ENCODE data around the gene NFXL1. TPM values are rescaled to one million over a fixed set of nuclear protein-coding genes. Genes with fewer than 3 reads are reported as not detected.

The NFXL1 gene
- 10 to 100 TPM in 7 of 8 experiments, 1 to 10 TPM in 1; 5.4 to 21.3 (median 12.9) TPM for total RNA-seq

- ATAC-seq (replicated peaks in 6 of 8), result peak; percentile 96 to 99 (median 97)
- peaks cover 7 to 15% of the 10 kb centered on the region in 2 donors for H3K4me1 ChIP-seq (replicated peaks in 1 of 2)
- peak within 1 kb of the TSS; percentile 72 to 89 (median 80) for H3K4me3 ChIP-seq
- 0 to 2% (median 0%) methylated on average over 5 to 29 of the region's 55 CpGs; no CpG with 5 or more reads in 7 of the 10 experiments for WGBS, 10 experiments
- peak within 1 kb of the TSS; percentile 73 to 83 for H3K27ac ChIP-seq
- in situ Hi-C loops (cut with MboI; ENCODE audit: low pct_unique_long_range_greater_than_20kb in 2 of 9, low sequenced_read_pairs in 9 of 9, unreplicated experiment in 9 of 9), result no loop called here
Observed at GRCh38 chr4:47914220-47914925, at the start of gene NFXL1. Gene NFXL1 (minus strand): TSS chr4:47914583. CDS start chr4:47914203, 380 bp downstream.

DNA sequence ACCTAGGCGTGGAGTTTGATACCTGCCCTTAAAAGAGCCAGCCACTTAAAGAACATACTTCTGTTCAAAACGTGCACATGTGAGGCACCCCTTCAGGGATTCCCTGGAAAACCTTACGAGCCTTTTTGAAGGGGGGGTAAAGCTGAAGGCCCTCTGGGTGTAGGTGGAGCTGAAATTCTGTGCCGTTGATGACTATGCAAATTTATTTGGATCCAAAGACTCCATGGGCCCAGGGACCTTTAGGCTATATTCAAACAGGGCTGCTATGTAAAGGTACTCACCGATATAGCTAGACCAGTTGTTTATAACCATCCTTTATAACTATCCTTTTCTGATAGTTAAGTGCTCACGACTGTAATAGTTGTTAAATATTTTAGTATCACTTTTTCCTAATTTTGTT, 40.3 kb upstream of the NFXL1 start:
- 18 to 88% (median 72%) methylated on average over 2 to 5 of the region's 6 CpGs for WGBS, 10 experiments
- Histone ChIP-seq H3K4me3 (no peak overlapping the region), H3K27ac (no peak overlapping the region), H3K4me1 (replicated peaks in 1 of 2) (no peaks in the 10 kb centered on the region)
- ATAC-seq (replicated peaks in 6 of 8), result peak in 3 of 8 experiments; percentile 38 to 64 (median 43)
- in situ Hi-C loops (cut with MboI; ENCODE audit: low pct_unique_long_range_greater_than_20kb in 2 of 9, low sequenced_read_pairs in 9 of 9, unreplicated experiment in 9 of 9), result no loop called here

DNA sequence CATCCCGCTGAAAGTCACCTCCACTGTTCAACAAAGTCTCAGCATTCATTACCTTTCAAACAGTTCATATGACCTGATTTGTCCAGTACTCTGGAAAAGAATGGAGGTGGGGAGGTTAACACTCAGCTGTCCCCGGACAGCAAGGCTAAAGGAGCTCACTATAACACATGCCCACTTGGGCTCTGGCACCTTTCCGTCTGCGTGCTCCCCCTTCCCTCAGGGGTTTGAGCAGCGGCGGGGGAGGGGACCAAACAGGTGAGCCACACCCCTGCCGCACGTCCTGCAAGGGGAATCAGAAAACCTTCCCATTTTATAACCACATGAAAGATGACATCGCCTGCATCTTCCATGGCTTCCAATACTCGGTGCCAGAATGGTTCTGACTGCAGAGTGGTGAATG, 39.9 kb upstream of the NFXL1 start:
- Histone ChIP-seq H3K4me1 (replicated peaks in 1 of 2) (no peaks in the 10 kb centered on the region), H3K4me3 (no peak overlapping the region), H3K27ac (no peak overlapping the region)
- 20 to 91% (median 73%) methylated on average over 1 to 6 of the region's 10 CpGs; no CpG with 5 or more reads in 5 of the 10 experiments for WGBS, 10 experiments
- ATAC-seq (replicated peaks in 6 of 8), result no peak
- in situ Hi-C loops (cut with MboI; ENCODE audit: low pct_unique_long_range_greater_than_20kb in 2 of 9, low sequenced_read_pairs in 9 of 9, unreplicated experiment in 9 of 9), result no loop called here

DNA sequence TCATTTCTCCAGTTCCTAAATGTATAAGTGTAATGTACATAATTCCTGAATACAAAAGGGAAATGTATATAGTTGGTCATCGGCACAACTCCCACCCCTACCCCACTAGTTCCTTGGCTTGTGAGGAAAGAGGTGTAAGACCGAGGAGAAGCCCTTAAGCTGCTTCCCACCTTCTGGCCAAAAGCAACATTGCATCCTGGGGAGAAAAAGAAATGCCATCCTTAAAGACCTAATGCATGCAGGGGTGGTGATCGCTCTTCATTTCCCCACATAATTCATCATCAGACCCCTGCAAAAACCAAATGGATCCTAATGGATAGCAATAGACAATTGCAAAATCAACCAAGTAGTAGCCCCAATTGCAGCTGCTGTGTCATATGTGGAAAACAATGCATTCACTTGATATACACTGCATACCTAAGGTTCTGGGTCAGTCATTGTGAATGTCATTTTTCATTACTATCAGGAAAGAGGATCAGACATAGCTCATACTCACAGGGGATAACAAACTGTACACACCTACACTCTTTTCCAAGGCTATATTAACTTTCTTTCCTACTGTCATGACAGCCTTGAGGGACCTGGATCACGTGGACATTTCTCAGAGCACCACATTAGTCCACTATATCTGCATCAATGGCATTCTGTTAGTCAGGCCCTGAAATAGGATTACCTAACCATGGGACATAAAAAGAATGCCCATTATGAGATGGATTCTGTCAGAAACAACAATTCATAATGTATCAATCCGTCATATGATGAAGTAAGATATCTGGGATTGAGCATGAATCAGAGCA, 31.7 kb upstream of the NFXL1 start:
- H3K4me3 ChIP-seq, result no peak overlapping the region
- H3K27ac ChIP-seq, result no peak overlapping the region
- in situ Hi-C loops (cut with MboI; ENCODE audit: low pct_unique_long_range_greater_than_20kb in 2 of 9, low sequenced_read_pairs in 9 of 9, unreplicated experiment in 9 of 9), result loop anchor here in 2 of 9 experiments (25.0 kb wide), 1 partner anchor 259 kb away; no protein-coding TSS in a partner anchor
- no peak for ATAC-seq (replicated peaks in 6 of 8)
- 50 to 96% (median 85%) methylated on average over 1 to 5 of the region's 5 CpGs; no CpG with 5 or more reads in 1 of the 10 experiments for WGBS, 10 experiments
- no peaks in the 10 kb centered on the region for H3K4me1 ChIP-seq (replicated peaks in 1 of 2)

- Histone ChIP-seq H3K4me3 (no peak overlapping the region), H3K4me1 (replicated peaks in 1 of 2) (no peaks in the 10 kb centered on the region), H3K27ac (no peak overlapping the region)
- WGBS, 10 experiments, result 20 to 94% (median 69%) methylated on average over 1 to 9 of the region's 10 CpGs
- in situ Hi-C loops (cut with MboI; ENCODE audit: low pct_unique_long_range_greater_than_20kb in 2 of 9, low sequenced_read_pairs in 9 of 9, unreplicated experiment in 9 of 9), result loop anchor here in 2 of 9 experiments (25.0 kb wide), 1 partner anchor 255 kb away; no protein-coding TSS in a partner anchor
- ATAC-seq (replicated peaks in 6 of 8), result no peak
Observed at GRCh38 chr4:47942081-47942819, 27.9 kb upstream of the NFXL1 start.

GRCh38 chr4:47939456-47939855, 25.1 kb upstream of the NFXL1 start:
- no peaks in the 10 kb centered on the region for H3K4me1 ChIP-seq (replicated peaks in 1 of 2)
- WGBS, 10 experiments, result 20 to 100% (median 89%) methylated on average over 1 to 4 of the region's 5 CpGs; no CpG with 5 or more reads in 2 of the 10 experiments
- H3K27ac ChIP-seq, result no peak overlapping the region
- in situ Hi-C loops (cut with MboI; ENCODE audit: low pct_unique_long_range_greater_than_20kb in 2 of 9, low sequenced_read_pairs in 9 of 9, unreplicated experiment in 9 of 9), result loop anchor here in 2 of 9 experiments (25.0 kb wide), 1 partner anchor 252 kb away; no protein-coding TSS in a partner anchor
- no peak for ATAC-seq (replicated peaks in 6 of 8)
- no peak overlapping the region for H3K4me3 ChIP-seq

DNA sequence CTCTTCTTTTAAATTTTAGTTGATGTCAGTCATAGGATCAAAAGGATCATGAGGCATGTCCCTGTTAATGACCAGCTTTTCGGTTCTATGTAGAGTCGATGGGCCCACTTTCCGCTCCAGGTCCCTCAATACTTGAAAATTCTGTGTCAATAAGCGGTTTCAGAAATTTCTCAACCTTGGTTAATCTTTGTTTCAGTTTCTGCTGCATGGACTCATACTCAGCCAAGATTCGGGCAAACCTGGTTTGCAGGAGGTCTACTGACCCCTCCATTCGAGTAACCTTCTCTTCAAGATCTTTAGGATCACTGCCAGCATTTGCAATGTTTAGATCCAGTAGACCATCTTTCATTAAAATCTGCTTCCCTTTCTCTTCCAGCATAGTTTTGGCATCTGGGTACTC, 22.0 kb upstream of the NFXL1 start:
- 10 to 100% (median 85%) methylated on average over 1 to 6 of the region's 6 CpGs for WGBS, 10 experiments
- no peak overlapping the region for H3K27ac ChIP-seq
- H3K4me3 ChIP-seq, result no peak overlapping the region
- in situ Hi-C loops (cut with MboI; ENCODE audit: low pct_unique_long_range_greater_than_20kb in 2 of 9, low sequenced_read_pairs in 9 of 9, unreplicated experiment in 9 of 9), result loop anchor here in 2 of 9 experiments (25.0 kb wide), 1 partner anchor 249 kb away; no protein-coding TSS in a partner anchor
- ATAC-seq (replicated peaks in 6 of 8), result no peak
- no peaks in the 10 kb centered on the region for H3K4me1 ChIP-seq (replicated peaks in 1 of 2)

DNA sequence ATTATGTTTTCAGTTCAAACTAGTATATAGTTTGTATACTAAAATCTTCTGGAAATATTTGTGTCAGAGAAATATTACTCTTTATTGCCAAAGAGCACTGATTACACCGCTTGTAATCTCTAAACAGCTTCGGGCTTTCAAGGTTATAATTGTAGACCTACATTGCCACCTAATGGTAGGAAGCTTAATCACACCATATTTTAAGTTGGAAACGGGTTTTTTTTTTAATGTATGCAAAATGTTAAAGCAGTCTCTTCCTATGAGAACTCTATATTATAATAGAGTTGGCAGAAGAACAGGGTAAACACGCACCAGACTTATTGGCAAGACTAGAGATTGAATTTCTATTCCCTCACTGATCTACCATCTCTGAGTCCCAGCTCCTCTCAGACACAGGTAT, 19.5 kb upstream of the NFXL1 start:
- WGBS, 10 experiments, result 0 to 39% (median 8%) methylated on average over 1 to 4 of the region's 4 CpGs
- in situ Hi-C loops (cut with MboI; ENCODE audit: low pct_unique_long_range_greater_than_20kb in 2 of 9, low sequenced_read_pairs in 9 of 9, unreplicated experiment in 9 of 9), result loop anchor here in 2 of 9 experiments (25.0 kb wide), 1 partner anchor 247 kb away; no protein-coding TSS in a partner anchor
- H3K4me3 ChIP-seq, result no peak overlapping the region

GRCh38 chr4:47930971-47931804, 16.8 kb upstream of the NFXL1 start:
- no peak overlapping the region for H3K4me3 ChIP-seq
- in situ Hi-C loops (cut with MboI; ENCODE audit: low pct_unique_long_range_greater_than_20kb in 2 of 9, low sequenced_read_pairs in 9 of 9, unreplicated experiment in 9 of 9), result loop anchor here in 2 of 9 experiments (25.0 kb wide), 1 partner anchor 244 kb away; no protein-coding TSS in a partner anchor
- 0 to 94% (median 50%) methylated on average over 1 to 2 of the region's 2 CpGs; no CpG with 5 or more reads in 1 of the 10 experiments for WGBS, 10 experiments
- H3K4me1 ChIP-seq (replicated peaks in 1 of 2), result no peaks in the 10 kb centered on the region
- no peak overlapping the region for H3K27ac ChIP-seq
- no peak for ATAC-seq (replicated peaks in 6 of 8)

More for the DNA sequence above, 19.5 kb upstream of the NFXL1 start:
- Histone ChIP-seq H3K27ac (no peak overlapping the region), H3K4me1 (replicated peaks in 1 of 2) (no peaks in the 10 kb centered on the region)
- ATAC-seq (replicated peaks in 6 of 8), result peak in 3 of 8 experiments; percentile 71 to 82 (median 81)

DNA sequence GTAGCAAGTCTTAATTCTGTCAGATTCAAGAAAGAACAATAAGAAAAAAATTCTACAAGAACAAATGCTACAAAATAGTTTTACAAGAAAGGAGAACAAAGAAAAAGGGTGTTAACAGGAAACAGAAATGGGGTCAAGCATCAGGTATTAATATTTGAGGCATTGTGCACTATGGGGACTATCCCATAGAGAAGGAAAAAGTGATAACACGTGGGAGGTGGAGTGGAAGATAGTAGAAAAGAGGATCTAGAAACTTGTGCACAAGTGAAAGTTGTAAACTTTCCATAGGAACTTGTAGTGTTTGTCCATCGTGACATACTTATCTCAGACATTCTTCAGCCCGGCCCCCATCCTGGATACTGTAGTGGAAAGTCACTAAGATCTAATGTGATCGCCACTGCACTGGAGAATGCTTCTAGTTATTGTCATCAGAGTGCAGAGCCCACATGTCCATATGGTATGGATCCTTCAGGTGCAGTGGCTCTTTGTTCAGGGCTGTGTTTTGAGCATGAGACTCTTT, 15.4 kb upstream of the NFXL1 start:
- ATAC-seq (replicated peaks in 6 of 8), result no peak
- H3K27ac ChIP-seq, result no peak overlapping the region
- in situ Hi-C loops (cut with MboI; ENCODE audit: low pct_unique_long_range_greater_than_20kb in 2 of 9, low sequenced_read_pairs in 9 of 9, unreplicated experiment in 9 of 9), result loop anchor here in 2 of 9 experiments (25.0 kb wide), 1 partner anchor 242 kb away; no protein-coding TSS in a partner anchor
- WGBS, 10 experiments, result 0 to 100% (median 68%) methylated on average over 1 to 4 of the region's 4 CpGs
- H3K4me3 ChIP-seq, result no peak overlapping the region
- no peaks in the 10 kb centered on the region for H3K4me1 ChIP-seq (replicated peaks in 1 of 2)

DNA sequence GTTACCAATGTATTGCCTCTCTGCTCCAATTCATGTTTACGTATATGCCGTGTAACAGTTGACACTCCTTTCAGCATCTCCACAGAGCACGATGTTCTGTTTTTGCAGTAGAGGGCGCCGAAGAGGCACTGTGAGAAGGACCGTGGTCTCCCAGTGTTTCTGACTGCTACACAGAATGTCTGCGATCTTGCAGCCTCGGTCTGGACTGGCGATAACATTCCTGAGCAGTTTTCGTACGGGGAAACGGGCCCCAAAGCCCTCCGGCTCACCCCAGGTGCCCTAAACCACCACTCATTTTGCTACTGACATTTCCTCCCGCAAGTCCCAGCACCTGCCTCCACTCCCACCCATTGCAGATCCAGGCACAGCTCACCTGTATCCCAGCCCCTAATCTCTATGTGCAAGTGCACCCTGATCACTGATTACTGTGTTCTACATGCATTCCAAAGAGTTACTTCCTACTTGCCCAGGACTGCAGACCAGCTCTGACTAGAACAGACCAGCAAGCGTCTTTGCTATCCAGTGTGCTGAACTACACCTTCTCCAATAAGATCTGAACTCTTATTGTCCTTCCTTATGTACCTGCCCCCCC, 12.4 kb upstream of the NFXL1 start:
- 0 to 52% (median 17%) methylated on average over 1 to 11 of the region's 15 CpGs; no CpG with 5 or more reads in 2 of the 10 experiments for WGBS, 10 experiments
- peak overlapping the region in 2 of 5 donors; percentile 16 to 20 for H3K4me3 ChIP-seq
- H3K27ac ChIP-seq, result no peak overlapping the region
- H3K4me1 ChIP-seq (replicated peaks in 1 of 2), result no peaks in the 10 kb centered on the region
- in situ Hi-C loops (cut with MboI; ENCODE audit: low pct_unique_long_range_greater_than_20kb in 2 of 9, low sequenced_read_pairs in 9 of 9, unreplicated experiment in 9 of 9), result loop anchor here in 2 of 9 experiments (25.0 kb wide), 1 partner anchor 239 kb away; no protein-coding TSS in a partner anchor
- peak; percentile 79 to 100 (median 99) for ATAC-seq (replicated peaks in 6 of 8)
